NCI-H2107 (cell line): ENCODE data around the gene TSPY1.
"Not testable (repeated sequence)": the region's sequence is repeated elsewhere in the genome, so short reads cannot be mapped to it uniquely, and the experiment has no call there.

Source experiments
- DNase-seq: peaks from one replicate; lab custom pipeline; 2025; lab: John Stamatoyannopoulos, UW

The TSPY1 gene

GRCh38 chrY:9466655-9467054 is at the start of gene TSPY1:
TSS of gene TSPY1 (plus strand) at chrY:9466955. CDS start at chrY:9467001, 46 bp downstream.
- not testable (repeated sequence) for DNase-seq

DNA sequence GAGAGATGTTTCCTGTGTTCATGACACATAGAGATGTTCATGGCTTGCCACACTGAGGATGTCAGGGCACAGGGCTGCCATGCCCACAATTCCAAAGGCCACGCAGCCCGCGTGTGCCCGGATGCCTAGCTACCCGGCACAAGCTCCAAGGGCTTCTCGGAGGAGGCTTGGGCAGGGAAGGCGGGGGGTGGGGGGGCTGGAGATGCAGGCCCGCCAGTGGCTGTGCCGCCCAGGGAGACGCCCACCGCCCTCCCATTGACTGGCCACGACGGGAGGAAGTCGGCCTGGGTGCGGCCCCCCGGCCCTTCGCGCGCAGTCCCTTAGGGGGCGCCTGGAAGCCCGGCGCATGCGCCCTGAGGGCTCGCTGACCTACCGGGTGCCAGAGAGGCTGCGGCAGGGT is 20.2 kb downstream of the TSPY1 start, which contains the start of gene TSPY9:
Gene TSPY9, plus strand, starts transcription at position 301 of the 400 bp plus-strand sequence. Its CDS starts 46 bp downstream, at position 347.
- not testable (repeated sequence) for DNase-seq

DNA sequence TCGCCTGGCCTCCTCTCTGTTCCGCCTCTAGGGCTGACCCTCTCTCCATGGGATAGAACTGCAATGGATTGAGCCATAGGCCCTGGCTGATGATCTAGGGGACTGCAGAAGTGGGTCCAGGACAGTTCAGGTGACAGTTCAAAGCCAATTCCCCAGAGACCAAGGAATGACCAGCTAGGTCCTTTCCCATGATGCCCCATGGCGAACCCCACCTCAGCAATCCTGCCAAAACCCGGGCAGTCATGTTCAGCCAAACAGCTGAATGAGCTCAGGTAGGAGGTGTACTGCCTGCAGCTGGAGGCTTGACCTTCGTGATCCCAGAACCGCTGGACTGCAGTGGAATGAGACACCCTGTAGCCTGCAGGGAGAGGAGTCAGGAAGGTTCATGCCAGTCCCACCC is 37.6 kb downstream of the TSPY1 start:
- DNase-seq = not testable (repeated sequence)

DNA sequence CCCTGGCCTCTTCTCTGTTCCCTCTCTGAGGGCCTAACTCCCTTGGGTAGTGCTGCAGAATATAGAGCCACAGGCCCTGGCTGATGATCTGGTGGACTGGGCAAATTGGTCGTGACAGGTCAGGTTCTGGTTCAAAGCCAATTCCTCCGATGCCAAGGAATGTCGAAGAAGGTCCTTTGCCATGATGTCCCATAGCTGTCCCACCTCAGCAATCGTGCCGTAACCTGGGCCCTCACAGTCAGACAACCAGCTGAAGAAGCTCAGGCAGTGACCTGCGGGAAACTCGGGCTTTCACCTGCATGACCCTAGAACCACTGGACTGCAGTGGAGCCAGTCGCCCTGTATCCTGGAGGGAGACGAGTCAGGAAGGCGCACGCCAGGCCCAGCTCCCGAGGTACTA is 49.5 kb downstream of the TSPY1 start:
- not testable (repeated sequence) for DNase-seq
